ENCODE results near the gene UGT1A5.

DNA sequence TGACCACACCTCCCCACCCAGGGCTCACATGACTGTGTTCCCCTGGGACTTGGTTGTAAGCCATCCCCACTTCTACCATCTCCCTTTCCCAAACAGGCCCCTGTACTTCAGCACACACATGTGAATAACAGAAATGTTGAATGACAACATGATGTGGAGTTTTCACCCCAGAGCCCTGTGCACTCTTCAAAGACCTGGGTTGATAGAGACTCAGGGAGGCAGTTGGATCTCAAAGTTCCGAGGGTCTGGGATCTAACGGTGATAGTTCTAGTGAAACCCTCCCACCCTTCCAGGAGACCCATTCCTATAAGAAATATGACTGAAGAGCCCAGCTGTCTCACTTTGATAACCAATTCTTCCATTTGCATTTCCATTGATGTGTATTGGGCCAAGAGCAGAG is 65.3 kb downstream of the UGT1A5 start, which contains the start of gene MROH2A:
- TF ChIP-seq CTCF (conservative IDR thresholded peaks at IDR 0.05) = no peak
- TF ChIP-seq ZFX (IDR thresholded peaks at IDR 0.05) = no peak
